Naive B cell (primary cell): Measurements from ENCODE around the gene SYN1. TPM values are rescaled to one million over a fixed set of nuclear protein-coding genes. Genes with fewer than 3 reads are reported as not detected.

Source experiments
- polyA plus RNA-seq, 6 donors: library from polyadenylated mRNA; unstranded; fragments of 300-500 nt; fragmentation: Illumina TruSeq; gene quantifications; one replicate each; pipeline ENCODE4 v1.2.3, GENCODE V29; 2021; ENCODE audit warnings: low read depth in 6 of 6

SYN1 gene
- polyA plus RNA-seq, 6 donors from 2014 or later = not detected

Other genes with a start within 250 kb of the SYN1 start
- gene ZNF157, start 249.3 kb downstream of the SYN1 start, polyA plus RNA-seq = 1 to 10 TPM in 1 of 6 donors, under 1 TPM in 4, not detected in 1; 0.23 to 1.3 (median 0.73) TPM
- gene ZNF41, start 136.6 kb downstream of the SYN1 start, polyA plus RNA-seq = 10 to 100 TPM in 2 of 6 donors, 1 to 10 TPM in 4; 4.5 to 12.2 (median 6.8) TPM
- 10 to 100 TPM; 43.4 to 90.8 (median 58.6) TPM for gene ARAF, start 58.7 kb downstream of the SYN1 start, polyA plus RNA-seq
- gene TIMP1, start 37.4 kb downstream of the SYN1 start, polyA plus RNA-seq = 10 to 100 TPM in 3 of 6 donors, 1 to 10 TPM in 3; 7.6 to 15.0 (median 10.5) TPM
- 1 to 10 TPM in 3 of 6 donors, under 1 TPM in 2, not detected in 1; 0.70 to 1.7 (median 1.4) TPM for gene CFP, start 10.1 kb upstream of the SYN1 start, polyA plus RNA-seq
- 10 to 100 TPM; 14.0 to 23.7 (median 16.8) TPM for gene ELK1, start 30.7 kb upstream of the SYN1 start, polyA plus RNA-seq
- gene UXT, start 39.3 kb upstream of the SYN1 start, polyA plus RNA-seq = 100 to 1,000 TPM; 281 to 349 (median 329) TPM
- 1 to 10 TPM in 5 of 6 donors, not detected in 1; 3.4 to 6.3 (median 5.2) TPM for gene ZNF81, start 217.0 kb upstream of the SYN1 start, polyA plus RNA-seq